PFSK-1 (cell line): ENCODE data around the gene SYMPK.
A peak's percentile ranks its signal among the peaks of the same experiment; 100 is the strongest.

ENCODE experiments used
- FOXP2 ChIP-seq: optimal IDR thresholded peaks from 2 replicates; pipeline ENCODE3; 2011; ENCODE audit warnings: borderline replicate concordance, control low read depth, inconsistent platforms; ENCODE audit not compliant: insufficient read depth; ENCODE audit errors: extremely low read length, extremely low read depth
- POLR2AphosphoS5 ChIP-seq: IDR thresholded peaks from 2 replicates; pipeline ENCODE4 v1.6.1; 2012; ENCODE audit warnings: low read depth, mild to moderate bottlenecking, control low read depth, low read length, moderate library complexity
- REST ChIP-seq, 2 experiments: IDR thresholded peaks; 2 replicates each; pipeline versions ENCODE4 v1.6.1 to v1.8.0; 2011 to 2012; ENCODE audit warnings: low read depth in 2 of 2, low read length in 2 of 2, control low read depth in 1 of 2, inconsistent platforms in 1 of 2, mild to moderate bottlenecking in 1 of 2, moderate library complexity in 1 of 2; ENCODE audit not compliant: insufficient read depth in 1 of 2
- SIN3A ChIP-seq: IDR thresholded peaks from 2 replicates; pipeline ENCODE4 v1.6.1; 2012; ENCODE audit warnings: mild to moderate bottlenecking, low read length, moderate library complexity, borderline replicate concordance; ENCODE audit not compliant: insufficient read depth
- TAF1 ChIP-seq: IDR thresholded peaks from 2 replicates; pipeline ENCODE4 v1.6.1; 2012; ENCODE audit warnings: low read length, control low read depth, borderline replicate concordance; ENCODE audit not compliant: insufficient read depth

The SYMPK gene

GRCh38 chr19:45882652-45883585, 20.0 kb upstream of the SYMPK start:
- TF ChIP-seq REST (IDR thresholded peaks at IDR 0.05; ENCODE audit: insufficient read depth in 1 of 2, low read depth in 2 of 2, low read length in 2 of 2) (no peak), FOXP2 (peak; percentile 91), TAF1 (no peak), POLR2AphosphoS5 (peak; percentile 23; the same call in 1 of the 2 replicates), SIN3A (no peak)

GRCh38 chr19:45881909-45882528, 19.1 kb upstream of the SYMPK start:
- TF ChIP-seq FOXP2 (no peak), TAF1 (no peak), POLR2AphosphoS5 (no peak), REST (IDR thresholded peaks at IDR 0.05; ENCODE audit: insufficient read depth in 1 of 2, low read depth in 2 of 2, low read length in 2 of 2) (no peak), SIN3A (no peak)

- TF ChIP-seq FOXP2 (no peak), TAF1 (no peak), REST (IDR thresholded peaks at IDR 0.05; ENCODE audit: insufficient read depth in 1 of 2, low read depth in 2 of 2, low read length in 2 of 2) (no peak), SIN3A (no peak), POLR2AphosphoS5 (no peak)
Measured at GRCh38 chr19:45881082-45881908, 18.3 kb upstream of the SYMPK start.

- TF ChIP-seq TAF1 = no peak
- no peak for TF ChIP-seq FOXP2
- TF ChIP-seq REST (IDR thresholded peaks at IDR 0.05; ENCODE audit: insufficient read depth in 1 of 2, low read depth in 2 of 2, low read length in 2 of 2) = no peak
- no peak for TF ChIP-seq SIN3A
- no peak for TF ChIP-seq POLR2AphosphoS5
Measured at GRCh38 chr19:45879971-45880370, 17.0 kb upstream of the SYMPK start.
